GM10248 (cell line): Measurements from ENCODE around the gene NANS.
"Not testable (repeated sequence)": the region's sequence is repeated elsewhere in the genome, so short reads cannot be mapped to it uniquely, and the experiment has no call there.

Source experiments
- CTCF ChIA-PET: fragments of 300-600 bp; sonication (Branson Sonifier 250); formaldehyde crosslinking; extraction: SDS; loops from one replicate; lab custom pipeline; 2021; ENCODE audit warnings: antibody characterized with exemption; lab: Yijun Ruan, JAX
- POLR2A ChIA-PET: fragments of 350-650 bp; sonication (Branson Sonifier 250); formaldehyde crosslinking; extraction: SDS; loops from one replicate; lab custom pipeline; 2020; ENCODE audit warnings: antibody characterized with exemption; lab: Yijun Ruan, JAX
- DNase-seq: peaks from one replicate; pipeline ENCODE4 v3.0.0; 2012; ENCODE audit errors: extremely low spot score
- TF ChIP-seq, protein P1 (sequence below): IDR thresholded peaks from 2 replicates; pipeline ENCODE4 v1.5.1; 2012; ENCODE audit warnings: mild to moderate bottlenecking, low read depth; ENCODE audit errors: extremely low read depth, missing control alignments, control extremely low read depth

NANS gene

GRCh38 chr9:98104445-98104881, 47.9 kb downstream of the NANS start:
- TF ChIP-seq, protein P1, sequence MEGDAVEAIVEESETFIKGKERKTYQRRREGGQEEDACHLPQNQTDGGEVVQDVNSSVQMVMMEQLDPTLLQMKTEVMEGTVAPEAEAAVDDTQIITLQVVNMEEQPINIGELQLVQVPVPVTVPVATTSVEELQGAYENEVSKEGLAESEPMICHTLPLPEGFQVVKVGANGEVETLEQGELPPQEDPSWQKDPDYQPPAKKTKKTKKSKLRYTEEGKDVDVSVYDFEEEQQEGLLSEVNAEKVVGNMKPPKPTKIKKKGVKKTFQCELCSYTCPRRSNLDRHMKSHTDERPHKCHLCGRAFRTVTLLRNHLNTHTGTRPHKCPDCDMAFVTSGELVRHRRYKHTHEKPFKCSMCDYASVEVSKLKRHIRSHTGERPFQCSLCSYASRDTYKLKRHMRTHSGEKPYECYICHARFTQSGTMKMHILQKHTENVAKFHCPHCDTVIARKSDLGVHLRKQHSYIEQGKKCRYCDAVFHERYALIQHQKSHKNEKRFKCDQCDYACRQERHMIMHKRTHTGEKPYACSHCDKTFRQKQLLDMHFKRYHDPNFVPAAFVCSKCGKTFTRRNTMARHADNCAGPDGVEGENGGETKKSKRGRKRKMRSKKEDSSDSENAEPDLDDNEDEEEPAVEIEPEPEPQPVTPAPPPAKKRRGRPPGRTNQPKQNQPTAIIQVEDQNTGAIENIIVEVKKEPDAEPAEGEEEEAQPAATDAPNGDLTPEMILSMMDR = no peak
- DNase-seq = peak; percentile 44
- ChIA-PET CTCF (interaction anchor here (0.8 to 1.8 kb wide), 8 partner anchors 9 to 60 kb away, joined by 3 to 6 read pairs (median 4); partner anchors contain the start of gene TRIM14), POLR2A (no interaction called here)

- TF ChIP-seq, protein P1 = no peak
- CTCF ChIA-PET = interaction anchor here (0.9 to 2.1 kb wide), 10 partner anchors 8 to 51 kb away, joined by 3 to 9 read pairs (median 4); partner anchors contain the start of gene TRIM14
- POLR2A ChIA-PET = no interaction called here
- DNase-seq = no peak
These were observed 48.5 kb downstream of the NANS start for GRCh38 chr9:98105006-98105405.

GRCh38 chr9:98107926-98108325, 51.4 kb downstream of the NANS start:
- POLR2A ChIA-PET = interaction anchor here (0.5 to 1.4 kb wide), 3 partner anchors 13 to 38 kb away, joined by 3 read pairs; no protein-coding TSS in a partner anchor
- TF ChIP-seq, protein P1 = no peak
- DNase-seq = no peak
- CTCF ChIA-PET = interaction anchor here (1.3 to 4.8 kb wide), 4 partner anchors 8 to 34 kb away, joined by 3 to 36 read pairs (median 4); partner anchors contain the start of gene TRIM14

- TF ChIP-seq, protein P1 = no peak
- ChIA-PET CTCF (interaction anchor here (1.3 to 4.8 kb wide), 6 partner anchors 9 to 185 kb away, joined by 3 to 36 read pairs (median 4); partner anchors contain the start of gene TRIM14), POLR2A (interaction anchor here (0.5 to 1.4 kb wide), 3 partner anchors 12 to 38 kb away, joined by 3 read pairs; no protein-coding TSS in a partner anchor)
- DNase-seq = peak; percentile 50
These were observed 52.0 kb downstream of the NANS start for GRCh38 chr9:98108531-98109031.

DNA sequence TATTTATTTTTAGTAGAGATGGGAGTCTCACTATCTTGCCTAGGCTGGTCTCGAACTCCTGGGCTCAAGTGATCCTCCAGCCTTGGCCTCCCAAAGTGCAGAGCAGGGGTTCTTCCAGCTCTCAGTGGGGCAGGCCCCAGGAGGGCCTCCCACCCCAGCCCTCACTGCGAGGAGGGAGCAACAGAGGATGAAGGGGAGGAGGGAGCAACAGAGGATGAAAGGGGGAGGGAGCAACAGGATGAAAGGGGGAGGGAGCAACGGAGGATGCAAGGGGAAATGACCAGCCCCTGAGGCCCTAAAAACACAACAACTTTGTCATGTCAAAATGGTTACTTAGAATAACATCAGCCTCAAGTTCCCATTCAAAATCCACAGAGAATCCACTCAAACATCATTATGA, 52.5 kb downstream of the NANS start:
- POLR2A ChIA-PET = interaction anchor here (1.0 to 1.4 kb wide), 2 partner anchors 12 to 37 kb away, joined by 3 read pairs; no protein-coding TSS in a partner anchor
- CTCF ChIA-PET = interaction anchor here (1.2 to 4.8 kb wide), 8 partner anchors 10 to 185 kb away, joined by 3 to 36 read pairs (median 4); partner anchors contain the start of gene TRIM14
- no peak for DNase-seq
- TF ChIP-seq, protein P1 = no peak

DNA sequence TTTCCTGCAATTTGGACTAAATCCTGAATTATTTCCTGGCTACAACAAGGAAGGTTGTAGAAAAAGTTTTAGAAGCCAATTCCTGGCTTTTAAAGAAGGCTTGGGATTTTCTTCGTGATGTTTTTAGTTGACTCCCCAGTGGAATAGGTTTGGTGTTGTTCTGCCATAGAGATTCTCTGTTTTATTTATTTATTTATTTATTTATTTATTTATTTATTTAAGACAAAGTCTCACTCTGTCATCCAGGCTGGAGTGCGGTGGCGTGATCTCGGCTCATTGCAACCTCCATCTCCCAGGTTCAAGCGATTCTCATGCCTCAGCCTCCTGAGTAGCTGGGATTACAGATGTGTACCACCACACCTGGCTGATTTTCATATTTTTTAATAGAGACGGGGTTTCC, 60.6 kb downstream of the NANS start:
- CTCF ChIA-PET = interaction anchor here (2.7 kb wide), 1 partner anchor 12 kb away, joined by 18 read pairs; no protein-coding TSS in a partner anchor
- DNase-seq, POLR2A ChIA-PET: not testable (repeated sequence)
